Natural killer cell (primary cell): Measurements from ENCODE around the gene MACROD2. TPM values are rescaled to one million over a fixed set of nuclear protein-coding genes. Genes with fewer than 3 reads are reported as not detected.

Source experiments
- ATAC-seq, 3 donors: fragments of 150-1000 bp in 2 of 3; fragments of 200-7000 bp in 1 of 3; cut with Tn5 transposase; 1 replicate in 1 of 3; 2 replicates in 2 of 3; pipeline ENCODE4 v1.10.0; 2021; ENCODE audit warnings: mild to moderate bottlenecking in 2 of 3, moderate library complexity in 2 of 3
- DNase-seq, 2 donors: peaks; one replicate each; pipeline versions ENCODE4 v3.0.0 to v3.0.0-alpha.2; 2013 to 2021; ENCODE audit warnings: mixed read lengths in 1 of 2
- H3K27ac ChIP-seq: one replicate; pipeline ENCODE4 v1.5.1; 2013; ENCODE audit warnings: mild to moderate bottlenecking, low read length
- H3K27me3 ChIP-seq: one replicate; pipeline ENCODE4 v1.6.1; 2013; ENCODE audit warnings: low read length; ENCODE audit not compliant: control insufficient read depth, insufficient read depth
- H3K36me3 ChIP-seq: one replicate; pipeline ENCODE4 v1.6.1; 2013; ENCODE audit warnings: low read length; ENCODE audit not compliant: control insufficient read depth, insufficient read depth
- H3K4me1 ChIP-seq: one replicate; pipeline ENCODE4 v1.6.1; 2013; ENCODE audit warnings: low read length; ENCODE audit not compliant: control insufficient read depth, insufficient read depth
- H3K4me3 ChIP-seq: one replicate; pipeline ENCODE4 v1.5.1; 2013; ENCODE audit warnings: low read length
- H3K9me3 ChIP-seq: one replicate; pipeline ENCODE4 v1.6.1; 2013; ENCODE audit warnings: low read length; ENCODE audit not compliant: control insufficient read depth, insufficient read depth
- H3K27ac Mint-ChIP-seq, 2 donors: one replicate each; pipeline ENCODE4 v1.8.0; 2022; ENCODE audit warnings: mild to moderate bottlenecking in 2 of 2, mixed read lengths in 2 of 2, moderate library complexity in 1 of 2
- H3K27me3 Mint-ChIP-seq, 2 donors: one replicate each; pipeline ENCODE4 v1.8.0; 2022; ENCODE audit warnings: low read depth in 2 of 2, mixed read lengths in 2 of 2
- H3K36me3 Mint-ChIP-seq: one replicate; pipeline ENCODE4 v1.8.0; 2022; ENCODE audit warnings: mixed read lengths
- H3K4me1 Mint-ChIP-seq, 2 donors: one replicate each; pipeline ENCODE4 v1.8.0; 2022; ENCODE audit warnings: mixed read lengths in 2 of 2
- H3K4me3 Mint-ChIP-seq: one replicate; pipeline ENCODE4 v1.8.0; 2022; ENCODE audit warnings: mild to moderate bottlenecking, moderate library complexity, mixed read lengths
- H3K9me3 Mint-ChIP-seq, 2 donors: one replicate each; pipeline ENCODE4 v1.8.0; 2022; ENCODE audit warnings: mixed read lengths in 2 of 2
- WGBS: methylation state at CpG from one replicate; pipeline ENCODE4 v1.1.7; 2013; ENCODE audit warnings: missing lambda C conversion rate; ENCODE audit not compliant: insufficient coverage; 5-methylcytosine and 5-hydroxymethylcytosine counted together
- intact Hi-C: fragments of 100-400 bp; cut with micrococcal nuclease; formaldehyde crosslinking; loops from one replicate; pipeline ENCODE4 v1.14.2; 2022
- total RNA-seq, 4 donors: library from RNA; stranded (reverse); fragments of 120-200 nt in 1 of 4; gene quantifications; one replicate each; pipeline versions ENCODE4 v1.2.3 to v1.2.4, GENCODE V29; 2013 to 2022
- TF ChIP-seq, protein P1 (sequence below): fragments of 200-600 bp; IDR thresholded peaks from one replicate; pipeline ENCODE4 v1.8.0; 2022; ENCODE audit warnings: antibody characterized with exemption

Gene MACROD2
- total RNA-seq, 3 donors from 2014 or later (not counting 1 experiment from before 2014, with no cell fraction given), result 0.19 to 0.88 TPM; not detected in 1

DNA sequence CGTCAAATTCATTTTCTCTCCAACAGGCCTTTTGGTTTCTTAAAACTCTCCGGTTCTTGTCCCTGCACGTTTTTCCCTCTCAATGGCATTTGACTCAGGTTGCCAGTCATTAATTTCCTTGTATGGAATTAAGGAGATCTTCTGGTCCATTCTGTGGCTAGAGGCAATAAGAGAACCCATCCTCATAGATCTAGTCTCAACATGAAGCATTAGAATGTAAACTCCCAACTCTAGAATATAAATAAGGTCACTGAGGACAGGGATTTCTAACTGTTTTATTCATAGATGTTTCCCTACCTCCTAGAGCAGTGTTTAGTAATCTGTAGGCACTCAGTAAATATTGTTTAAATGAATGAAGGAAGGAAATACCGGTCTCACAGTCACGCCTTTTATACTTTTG, 527.3 kb downstream of the MACROD2 start:
- H3K36me3 ChIP-seq, result no peaks in the 10 kb centered on the region
- ATAC-seq (no peak), DNase-seq (no peak)
- H3K4me3 ChIP-seq, result no peak overlapping the region
- H3K27me3 Mint-ChIP-seq, result no peaks in the 10 kb centered on the region
- peaks cover 4% of the 10 kb centered on the region for H3K9me3 ChIP-seq
- H3K4me3 Mint-ChIP-seq, result no peak overlapping the region
- intact Hi-C loops, result no loop called here
- WGBS, result 90% methylated on average over 1 of the region's 5 CpGs
- H3K4me1 Mint-ChIP-seq, result no peaks in the 10 kb centered on the region
- H3K27ac ChIP-seq, result no peak overlapping the region
- TF ChIP-seq, protein P1, sequence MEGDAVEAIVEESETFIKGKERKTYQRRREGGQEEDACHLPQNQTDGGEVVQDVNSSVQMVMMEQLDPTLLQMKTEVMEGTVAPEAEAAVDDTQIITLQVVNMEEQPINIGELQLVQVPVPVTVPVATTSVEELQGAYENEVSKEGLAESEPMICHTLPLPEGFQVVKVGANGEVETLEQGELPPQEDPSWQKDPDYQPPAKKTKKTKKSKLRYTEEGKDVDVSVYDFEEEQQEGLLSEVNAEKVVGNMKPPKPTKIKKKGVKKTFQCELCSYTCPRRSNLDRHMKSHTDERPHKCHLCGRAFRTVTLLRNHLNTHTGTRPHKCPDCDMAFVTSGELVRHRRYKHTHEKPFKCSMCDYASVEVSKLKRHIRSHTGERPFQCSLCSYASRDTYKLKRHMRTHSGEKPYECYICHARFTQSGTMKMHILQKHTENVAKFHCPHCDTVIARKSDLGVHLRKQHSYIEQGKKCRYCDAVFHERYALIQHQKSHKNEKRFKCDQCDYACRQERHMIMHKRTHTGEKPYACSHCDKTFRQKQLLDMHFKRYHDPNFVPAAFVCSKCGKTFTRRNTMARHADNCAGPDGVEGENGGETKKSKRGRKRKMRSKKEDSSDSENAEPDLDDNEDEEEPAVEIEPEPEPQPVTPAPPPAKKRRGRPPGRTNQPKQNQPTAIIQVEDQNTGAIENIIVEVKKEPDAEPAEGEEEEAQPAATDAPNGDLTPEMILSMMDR, result no peak
- H3K9me3 Mint-ChIP-seq, result peaks cover 12 to 37% of the 10 kb centered on the region in 2 donors
- no peaks in the 10 kb centered on the region for H3K4me1 ChIP-seq
- no peak overlapping the region for H3K27ac Mint-ChIP-seq
- H3K36me3 Mint-ChIP-seq, result no peaks in the 10 kb centered on the region
- H3K27me3 ChIP-seq, result no peaks in the 10 kb centered on the region

DNA sequence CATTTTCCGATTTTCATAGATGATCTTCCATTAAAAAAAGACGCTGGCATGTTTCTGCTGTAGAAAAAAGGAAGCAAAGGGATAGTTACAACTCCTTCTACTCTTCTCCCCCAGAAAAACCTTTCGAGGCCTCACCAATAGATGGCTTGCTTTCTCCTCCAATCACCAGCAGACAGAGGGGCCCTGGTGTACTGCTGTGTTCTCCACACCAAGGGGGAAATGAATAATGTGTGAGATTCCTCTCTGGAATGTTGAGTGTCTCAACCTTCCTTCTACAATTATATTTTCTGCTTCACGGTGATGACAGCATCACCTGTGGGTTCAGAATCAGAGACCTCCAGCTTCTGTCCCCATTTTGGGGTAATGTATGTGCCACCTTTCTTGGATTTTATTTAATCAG, 527.8 kb downstream of the MACROD2 start:
- no peak overlapping the region for H3K4me3 ChIP-seq
- no peak overlapping the region for H3K27ac ChIP-seq
- no peaks in the 10 kb centered on the region for H3K4me1 ChIP-seq
- H3K36me3 Mint-ChIP-seq, result no peaks in the 10 kb centered on the region
- ATAC-seq (no peak), DNase-seq (no peak)
- H3K27me3 ChIP-seq, result no peaks in the 10 kb centered on the region
- WGBS, result 100% methylated on average over 1 of the region's 4 CpGs
- no peak overlapping the region for H3K27ac Mint-ChIP-seq
- intact Hi-C loops, result no loop called here
- no peaks in the 10 kb centered on the region for H3K4me1 Mint-ChIP-seq
- TF ChIP-seq, protein P1, result no peak
- H3K9me3 Mint-ChIP-seq, result peaks cover 12 to 37% of the 10 kb centered on the region in 2 donors
- peaks cover 4% of the 10 kb centered on the region for H3K9me3 ChIP-seq
- H3K27me3 Mint-ChIP-seq, result no peaks in the 10 kb centered on the region
- no peak overlapping the region for H3K4me3 Mint-ChIP-seq
- H3K36me3 ChIP-seq, result no peaks in the 10 kb centered on the region

DNA sequence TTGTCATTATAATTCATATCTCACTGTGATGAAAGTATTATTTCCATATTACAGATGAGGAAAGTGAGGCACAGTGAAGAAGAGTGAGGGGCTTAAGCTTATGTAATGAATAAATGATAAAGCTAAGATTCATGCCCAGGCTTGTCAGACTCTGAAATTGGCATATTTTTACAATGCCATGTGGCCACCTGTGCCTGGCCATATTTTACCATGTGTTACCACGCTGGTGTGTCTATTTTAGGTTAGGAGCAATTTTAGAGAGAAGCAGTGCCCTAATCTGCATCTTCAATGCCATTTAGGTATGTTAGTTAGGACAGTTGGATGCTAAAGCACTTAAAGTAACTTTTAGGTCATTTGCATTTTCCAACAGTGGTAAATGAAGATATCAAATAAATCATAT, 530.1 kb downstream of the MACROD2 start:
- no peak overlapping the region for H3K27ac Mint-ChIP-seq
- intact Hi-C loops, result no loop called here
- H3K9me3 ChIP-seq, result peaks cover 4% of the 10 kb centered on the region
- H3K4me1 Mint-ChIP-seq, result no peaks in the 10 kb centered on the region
- H3K4me3 Mint-ChIP-seq, result no peak overlapping the region
- H3K36me3 ChIP-seq, result no peaks in the 10 kb centered on the region
- DNase-seq, result no peak
- no peak overlapping the region for H3K4me3 ChIP-seq
- ATAC-seq, result no peak
- H3K27me3 Mint-ChIP-seq, result no peaks in the 10 kb centered on the region
- H3K36me3 Mint-ChIP-seq, result peaks cover 6% of the 10 kb centered on the region
- peaks cover 21 to 36% of the 10 kb centered on the region in 2 donors for H3K9me3 Mint-ChIP-seq
- 78% methylated on average over 1 of the region's 1 CpG for WGBS
- no peak overlapping the region for H3K27ac ChIP-seq
- TF ChIP-seq, protein P1, result no peak
- H3K27me3 ChIP-seq, result no peaks in the 10 kb centered on the region
- no peaks in the 10 kb centered on the region for H3K4me1 ChIP-seq

DNA sequence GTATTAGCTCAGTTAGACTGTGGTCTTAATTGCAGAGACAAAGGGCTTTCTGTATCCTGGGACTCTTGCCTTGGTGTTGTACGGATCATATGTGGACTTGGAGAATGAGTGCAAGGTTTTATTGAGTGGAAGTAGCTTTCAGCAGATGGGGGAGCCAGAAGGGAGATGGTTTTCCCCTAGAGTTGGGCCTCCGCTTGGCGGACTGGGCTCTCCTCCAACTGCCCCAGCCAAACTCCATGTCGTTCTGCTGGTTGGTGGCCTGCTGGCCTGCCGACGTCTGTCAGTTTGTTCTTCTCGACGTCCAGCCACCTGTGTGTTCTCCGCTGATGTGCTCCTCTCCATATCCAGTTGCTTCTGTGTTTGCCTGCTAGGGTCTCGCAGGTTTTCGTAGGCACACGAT, 531.6 kb downstream of the MACROD2 start:
- Histone ChIP-seq H3K9me3 (peaks cover 4% of the 10 kb centered on the region), H3K27ac (no peak overlapping the region), H3K36me3 (no peaks in the 10 kb centered on the region), H3K4me1 (no peaks in the 10 kb centered on the region), H3K4me3 (no peak overlapping the region), H3K27me3 (no peaks in the 10 kb centered on the region)
- H3K27ac Mint-ChIP-seq, result no peak overlapping the region
- no peaks in the 10 kb centered on the region for H3K4me1 Mint-ChIP-seq
- TF ChIP-seq, protein P1, result no peak
- DNase-seq (no peak), ATAC-seq (no peak)
- H3K9me3 Mint-ChIP-seq, result peaks cover 20 to 29% of the 10 kb centered on the region in 2 donors
- peaks cover 6% of the 10 kb centered on the region for H3K36me3 Mint-ChIP-seq
- intact Hi-C loops, result no loop called here
- no peaks in the 10 kb centered on the region for H3K27me3 Mint-ChIP-seq
- 91% methylated on average over 12 of the region's 12 CpGs for WGBS
- H3K4me3 Mint-ChIP-seq, result no peak overlapping the region
